Loucy (cell line): Measurements from ENCODE around the gene CXCL1.

Experiments used
- H2AFZ ChIP-seq: fragments of 200-600 bp; sonication (generic); 2 replicates; pipeline ENCODE4 v1.6.0; 2016; ENCODE audit warnings: antibody characterized with exemption, mild to moderate bottlenecking, low read length, moderate library complexity
- H3F3A ChIP-seq: fragments of 200-600 bp; 2 replicates; pipeline ENCODE4 v1.6.0; 2016; ENCODE audit warnings: antibody characterized with exemption, low read depth, mild to moderate bottlenecking
- H3K27me3 ChIP-seq: fragments of 200-600 bp; sonication (generic); 2 replicates; pipeline ENCODE4 v1.6.1; 2014; ENCODE audit warnings: low read length, mild to moderate bottlenecking; ENCODE audit not compliant: insufficient read depth, poor library complexity, severe bottlenecking
- H3K36me3 ChIP-seq: fragments of 200-600 bp; sonication (generic); 2 replicates; pipeline ENCODE4 v1.6.1; 2016; ENCODE audit warnings: low read length; ENCODE audit not compliant: insufficient read depth
- H3K4me1 ChIP-seq: fragments of 200-600 bp; sonication (generic); 2 replicates; pipeline ENCODE4 v1.5.1; 2014; ENCODE audit warnings: low read length, mild to moderate bottlenecking; ENCODE audit not compliant: insufficient read depth, poor library complexity, severe bottlenecking
- H3K4me2 ChIP-seq: fragments of 200-600 bp; sonication (generic); 2 replicates; pipeline ENCODE4 v1.6.0; 2014; ENCODE audit warnings: antibody characterized with exemption, low read length, low read depth, mild to moderate bottlenecking; ENCODE audit not compliant: poor library complexity, severe bottlenecking
- H3K4me3 ChIP-seq: fragments of 200-600 bp; sonication (generic); 2 replicates; pipeline ENCODE4 v1.5.1; 2014; ENCODE audit warnings: low read length, mild to moderate bottlenecking, mixed read lengths; ENCODE audit not compliant: poor library complexity, severe bottlenecking
- H3K79me2 ChIP-seq: fragments of 200-600 bp; sonication (generic); 2 replicates; pipeline ENCODE4 v1.6.1; 2014; ENCODE audit warnings: low read length; ENCODE audit not compliant: insufficient read depth
- H3K9ac ChIP-seq: fragments of 200-600 bp; sonication (generic); 2 replicates; pipeline ENCODE4 v1.6.0; 2014; ENCODE audit warnings: mild to moderate bottlenecking, low read depth, low read length, moderate library complexity; ENCODE audit not compliant: poor library complexity, severe bottlenecking
- H3K9me2 ChIP-seq: fragments of 200-600 bp; sonication (generic); replicated peaks from 2 replicates; pipeline ENCODE4 v1.6.1; 2016; ENCODE audit warnings: low read depth, low read length, mixed read lengths
- H3K9me3 ChIP-seq: fragments of 200-600 bp; sonication (generic); 2 replicates; pipeline ENCODE4 v1.6.1; 2014; ENCODE audit warnings: mild to moderate bottlenecking, antibody characterized with exemption, low read length, low read depth; ENCODE audit not compliant: insufficient read depth
- H4K20me1 ChIP-seq: fragments of 200-600 bp; sonication (generic); 2 replicates; pipeline ENCODE4 v1.6.0; 2014; ENCODE audit warnings: antibody characterized with exemption, low read length, mild to moderate bottlenecking; ENCODE audit not compliant: insufficient read depth, poor library complexity, severe bottlenecking
- EZH2phosphoT487 ChIP-seq: fragments of 200-600 bp; IDR thresholded peaks from 2 replicates; pipeline ENCODE4 v1.6.1; 2018; ENCODE audit warnings: antibody characterized with exemption, mild to moderate bottlenecking, moderate library complexity, borderline replicate concordance
- TF ChIP-seq, protein P1 (sequence below): fragments of 200-600 bp; sonication (generic); conservative IDR thresholded peaks from 2 replicates; pipeline ENCODE4 v1.5.1; 2014; ENCODE audit warnings: mild to moderate bottlenecking, antibody characterized with exemption, low read length

CXCL1 gene

DNA sequence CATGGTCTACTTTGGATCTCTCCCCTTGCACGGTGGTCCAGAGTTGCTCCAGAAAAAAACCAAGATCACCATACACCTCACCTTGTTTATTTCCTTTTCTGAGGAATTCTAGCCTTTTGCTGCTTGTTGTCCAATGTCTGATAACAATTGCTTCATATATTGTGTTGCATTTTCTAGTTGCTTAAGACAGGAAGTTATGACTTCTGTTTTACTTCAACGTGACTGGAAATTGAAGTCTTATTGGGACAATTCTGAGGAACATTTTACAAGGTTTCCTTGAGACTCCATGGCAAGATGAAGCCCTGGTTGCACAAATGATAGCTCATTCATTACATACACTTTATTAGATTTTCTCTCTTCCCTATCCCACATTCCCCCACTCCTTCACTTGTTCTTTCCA, 5.2 kb downstream of the CXCL1 start:
- H3K27me3 ChIP-seq = no peaks in the 10 kb centered on the region
- H4K20me1 ChIP-seq = no peaks in the 10 kb centered on the region
- H3K4me2 ChIP-seq = no peak overlapping the region
- no peaks in the 10 kb centered on the region for H3F3A ChIP-seq
- H3K4me1 ChIP-seq = no peaks in the 10 kb centered on the region
- no peaks in the 10 kb centered on the region for H3K9me2 ChIP-seq
- no peaks in the 10 kb centered on the region for H3K79me2 ChIP-seq
- H3K9me3 ChIP-seq = no peaks in the 10 kb centered on the region
- TF ChIP-seq, protein P1, sequence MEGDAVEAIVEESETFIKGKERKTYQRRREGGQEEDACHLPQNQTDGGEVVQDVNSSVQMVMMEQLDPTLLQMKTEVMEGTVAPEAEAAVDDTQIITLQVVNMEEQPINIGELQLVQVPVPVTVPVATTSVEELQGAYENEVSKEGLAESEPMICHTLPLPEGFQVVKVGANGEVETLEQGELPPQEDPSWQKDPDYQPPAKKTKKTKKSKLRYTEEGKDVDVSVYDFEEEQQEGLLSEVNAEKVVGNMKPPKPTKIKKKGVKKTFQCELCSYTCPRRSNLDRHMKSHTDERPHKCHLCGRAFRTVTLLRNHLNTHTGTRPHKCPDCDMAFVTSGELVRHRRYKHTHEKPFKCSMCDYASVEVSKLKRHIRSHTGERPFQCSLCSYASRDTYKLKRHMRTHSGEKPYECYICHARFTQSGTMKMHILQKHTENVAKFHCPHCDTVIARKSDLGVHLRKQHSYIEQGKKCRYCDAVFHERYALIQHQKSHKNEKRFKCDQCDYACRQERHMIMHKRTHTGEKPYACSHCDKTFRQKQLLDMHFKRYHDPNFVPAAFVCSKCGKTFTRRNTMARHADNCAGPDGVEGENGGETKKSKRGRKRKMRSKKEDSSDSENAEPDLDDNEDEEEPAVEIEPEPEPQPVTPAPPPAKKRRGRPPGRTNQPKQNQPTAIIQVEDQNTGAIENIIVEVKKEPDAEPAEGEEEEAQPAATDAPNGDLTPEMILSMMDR = no peak
- no peak for TF ChIP-seq EZH2phosphoT487
- no peaks in the 10 kb centered on the region for H3K36me3 ChIP-seq
- H3K9ac ChIP-seq = no peak overlapping the region
- H3K4me3 ChIP-seq = no peak overlapping the region
- H2AFZ ChIP-seq = no peak overlapping the region

DNA sequence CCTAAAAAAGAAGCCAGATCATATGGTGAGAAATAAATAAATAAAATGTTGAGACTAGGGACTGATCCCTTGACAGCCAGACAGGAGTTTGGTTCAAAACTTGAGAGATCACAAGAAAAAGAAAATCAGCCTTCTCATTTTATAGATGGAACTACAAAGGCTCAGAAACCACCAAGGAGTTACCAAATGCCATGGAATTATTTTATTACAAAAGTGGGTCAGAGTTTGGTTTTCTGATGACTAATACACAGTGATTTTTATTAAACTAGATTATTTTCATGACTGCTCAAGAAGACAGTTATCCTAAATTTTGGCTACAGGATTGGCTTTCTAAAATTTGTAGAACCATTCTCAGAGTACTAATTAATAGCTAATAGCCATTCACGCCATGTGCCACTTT, 6.2 kb downstream of the CXCL1 start:
- H3K79me2 ChIP-seq = no peaks in the 10 kb centered on the region
- H3F3A ChIP-seq = no peaks in the 10 kb centered on the region
- H3K9ac ChIP-seq = no peak overlapping the region
- H3K4me2 ChIP-seq = no peak overlapping the region
- no peak overlapping the region for H2AFZ ChIP-seq
- no peak overlapping the region for H3K4me3 ChIP-seq
- H3K36me3 ChIP-seq = no peaks in the 10 kb centered on the region
- H3K9me2 ChIP-seq = no peaks in the 10 kb centered on the region
- no peak for TF ChIP-seq EZH2phosphoT487
- TF ChIP-seq, protein P1 = no peak
- no peaks in the 10 kb centered on the region for H3K9me3 ChIP-seq
- H3K4me1 ChIP-seq = no peaks in the 10 kb centered on the region
- H4K20me1 ChIP-seq = no peaks in the 10 kb centered on the region
- H3K27me3 ChIP-seq = no peaks in the 10 kb centered on the region

DNA sequence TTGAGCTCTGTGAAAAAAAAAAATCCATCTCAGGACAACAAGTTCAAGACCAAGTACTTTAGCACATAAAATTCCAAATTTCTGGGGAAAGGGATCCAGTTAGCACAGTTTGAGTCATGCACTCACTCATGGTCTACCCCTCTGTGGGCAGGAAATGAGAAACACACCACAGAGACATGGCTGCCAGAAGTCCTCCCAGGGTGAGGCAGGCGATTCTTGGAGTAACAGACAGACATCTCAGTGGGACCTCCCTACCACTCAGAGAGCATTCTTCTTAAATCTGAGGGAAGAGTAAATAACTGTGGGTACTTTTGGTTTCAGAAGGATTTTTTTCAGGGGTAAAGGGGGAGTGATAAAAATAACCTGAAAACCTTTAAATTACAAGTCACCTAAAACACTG, 14.1 kb downstream of the CXCL1 start:
- TF ChIP-seq, protein P1 = no peak
- no peak for TF ChIP-seq EZH2phosphoT487
- Histone ChIP-seq H3K4me1 (peaks cover 11% of the 10 kb centered on the region), H3K36me3 (no peaks in the 10 kb centered on the region), H3K4me3 (no peak overlapping the region), H3K9me2 (no peaks in the 10 kb centered on the region), H4K20me1 (no peaks in the 10 kb centered on the region), H3K9ac (no peak overlapping the region), H3F3A (no peaks in the 10 kb centered on the region), H3K27me3 (no peaks in the 10 kb centered on the region), H3K4me2 (peak overlapping the region; percentile 33), H2AFZ (peak overlapping the region; percentile 69), H3K9me3 (no peaks in the 10 kb centered on the region), H3K79me2 (no peaks in the 10 kb centered on the region)
